Left hindlimb (tissue), 1 donor: ENCODE data around the gene POLR3K.

Experiments
- DNase-seq: peaks from one replicate; pipeline ENCODE4 v3.0.0-alpha.2; 2018

Gene POLR3K

GRCh38 chr16:78444-79150, 25.2 kb upstream of the POLR3K start:
- DNase-seq: no peak

- DNase-seq: peak; percentile 92
Observed at GRCh38 chr16:77807-78443, 24.5 kb upstream of the POLR3K start, which contains the start of gene MPG. MPG (plus strand) TSS chr16:78225; CDS start chr16:78310, 85 bp downstream.

GRCh38 chr16:77273-77806, 23.9 kb upstream of the POLR3K start:
- DNase-seq: peak; percentile 85

GRCh38 chr16:76535-77272, 23.3 kb upstream of the POLR3K start:
- DNase-seq: peak; percentile 88

GRCh38 chr16:75580-76501, 22.4 kb upstream of the POLR3K start:
- peak; percentile 90 for DNase-seq

GRCh38 chr16:74747-75334, 21.4 kb upstream of the POLR3K start:
- no peak for DNase-seq

GRCh38 chr16:74051-74746, 20.8 kb upstream of the POLR3K start:
- no peak for DNase-seq

GRCh38 chr16:72561-73548, 19.4 kb upstream of the POLR3K start, which contains the start of gene RHBDF1:
RHBDF1 (minus strand) TSS chr16:72631; CDS start chr16:65015, 7,616 bp downstream.
- DNase-seq: peak; percentile 80

GRCh38 chr16:71540-72401, 18.4 kb upstream of the POLR3K start:
- peak; percentile 78 for DNase-seq

- DNase-seq: no peak
Observed at GRCh38 chr16:71210-71539, 17.8 kb upstream of the POLR3K start.

GRCh38 chr16:69181-69580, 15.8 kb upstream of the POLR3K start:
- DNase-seq: no peak

- DNase-seq: peak; percentile 65
Observed at GRCh38 chr16:67884-68789, 14.7 kb upstream of the POLR3K start.

GRCh38 chr16:67183-67791, 13.9 kb upstream of the POLR3K start:
- DNase-seq: no peak

GRCh38 chr16:66309-67182, 13.1 kb upstream of the POLR3K start:
- no peak for DNase-seq

GRCh38 chr16:65745-66144, 12.3 kb upstream of the POLR3K start:
- peak; percentile 80 for DNase-seq

- DNase-seq: no peak
Observed at GRCh38 chr16:64914-65255, 11.5 kb upstream of the POLR3K start.
